Jurkat, Clone E6-1 (cell line): ENCODE data around the gene CELSR1.

Source experiments
- DNase-seq: peaks from one replicate; pipeline ENCODE4 v3.0.0-alpha.2; 2011; ENCODE audit warnings: low read depth, low spot score
- H3K4me3 ChIP-seq: 2 replicates; pipeline ENCODE4 v1.5.1; 2011; ENCODE audit warnings: mild to moderate bottlenecking, low read length, control low read depth, moderate library complexity

The CELSR1 gene

DNA sequence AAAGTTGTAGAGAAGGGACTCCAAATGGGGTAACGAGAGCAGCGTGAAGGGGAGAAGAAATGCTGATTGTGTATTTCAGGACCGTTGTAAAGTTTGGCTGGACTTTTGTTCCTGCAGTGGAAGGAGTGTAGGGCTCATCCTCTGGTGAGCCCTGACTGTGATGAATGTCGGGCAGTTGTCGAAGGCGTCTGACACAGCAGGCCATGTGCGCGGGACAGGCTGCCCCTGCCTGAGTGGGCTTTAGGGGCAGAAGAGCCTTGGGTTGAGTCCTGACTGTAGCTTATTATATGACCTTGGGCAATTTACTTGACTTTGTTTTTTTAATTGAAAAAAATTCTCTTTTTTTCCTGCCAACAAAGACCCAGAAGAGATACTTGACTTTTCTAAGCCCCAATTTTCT, 198.8 kb downstream of the CELSR1 start:
- DNase-seq = no peak
- no peak overlapping the region for H3K4me3 ChIP-seq

DNA sequence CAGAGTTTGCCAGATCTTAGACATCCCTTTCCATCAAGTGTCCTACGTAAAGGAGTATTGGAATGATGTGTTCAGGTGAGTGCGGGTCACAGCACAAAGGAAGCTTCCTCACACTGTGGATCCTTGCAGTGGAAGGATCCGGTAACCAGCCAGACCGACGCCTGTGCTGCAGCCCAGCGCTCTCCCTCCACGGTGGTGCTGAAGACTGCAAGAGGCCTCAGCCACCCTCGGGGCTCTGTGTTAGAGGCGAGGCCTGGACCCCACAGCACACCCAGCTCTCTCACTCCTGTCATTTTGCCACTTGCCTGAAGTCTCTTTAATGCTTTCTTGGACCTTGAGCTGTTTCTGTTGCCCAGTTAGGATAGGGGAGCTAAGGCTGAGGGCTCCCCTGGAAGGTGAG, 199.6 kb downstream of the CELSR1 start:
- H3K4me3 ChIP-seq = no peak overlapping the region
- no peak for DNase-seq

DNA sequence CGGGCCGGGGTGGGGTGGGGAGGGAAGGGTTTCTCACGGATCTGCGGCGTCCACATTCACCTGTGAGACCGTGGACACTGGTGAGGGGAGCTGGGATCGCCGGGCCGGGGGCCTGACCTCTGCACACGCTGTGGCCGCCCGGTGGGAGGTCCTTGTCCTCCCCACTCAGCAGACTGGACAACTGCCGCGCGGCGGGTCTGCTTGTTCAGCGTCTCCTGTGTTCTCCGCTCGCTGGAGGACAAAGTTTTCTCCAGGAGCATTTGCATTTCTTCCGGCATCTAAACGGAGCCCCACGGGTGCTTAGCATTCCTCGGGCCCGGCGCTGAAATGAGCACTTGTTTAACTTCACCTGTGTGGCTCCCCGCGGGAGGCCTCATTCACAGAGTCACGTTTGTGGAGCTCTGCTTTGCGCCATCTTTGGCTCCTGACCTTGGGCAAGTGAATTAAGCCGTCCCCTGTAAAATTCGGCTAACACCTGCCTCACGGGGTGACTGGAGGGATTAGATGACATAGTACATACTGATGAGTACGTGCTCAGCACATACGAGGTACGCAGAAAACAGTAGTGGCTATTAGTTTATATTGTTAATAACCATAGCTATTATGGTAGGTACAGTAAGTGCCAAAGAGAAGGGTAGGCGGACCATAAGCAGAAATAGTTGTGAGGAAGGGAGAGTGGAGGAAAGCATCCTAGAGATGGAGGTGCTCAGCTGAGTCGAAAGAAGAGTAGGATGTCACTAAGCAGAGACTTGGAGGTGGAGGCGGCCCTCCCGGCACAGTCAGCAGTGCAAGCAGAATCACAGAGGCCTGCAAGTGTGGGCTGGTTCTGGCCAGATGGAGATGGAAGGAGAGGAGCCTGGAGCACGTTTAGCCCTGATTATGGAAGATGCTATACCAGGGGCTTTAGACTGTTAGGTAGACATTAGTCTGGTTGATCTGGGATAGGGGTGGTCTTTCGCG, 201.0 kb downstream of the CELSR1 start:
- peak overlapping the region; percentile 89 for H3K4me3 ChIP-seq
- DNase-seq = no peak

DNA sequence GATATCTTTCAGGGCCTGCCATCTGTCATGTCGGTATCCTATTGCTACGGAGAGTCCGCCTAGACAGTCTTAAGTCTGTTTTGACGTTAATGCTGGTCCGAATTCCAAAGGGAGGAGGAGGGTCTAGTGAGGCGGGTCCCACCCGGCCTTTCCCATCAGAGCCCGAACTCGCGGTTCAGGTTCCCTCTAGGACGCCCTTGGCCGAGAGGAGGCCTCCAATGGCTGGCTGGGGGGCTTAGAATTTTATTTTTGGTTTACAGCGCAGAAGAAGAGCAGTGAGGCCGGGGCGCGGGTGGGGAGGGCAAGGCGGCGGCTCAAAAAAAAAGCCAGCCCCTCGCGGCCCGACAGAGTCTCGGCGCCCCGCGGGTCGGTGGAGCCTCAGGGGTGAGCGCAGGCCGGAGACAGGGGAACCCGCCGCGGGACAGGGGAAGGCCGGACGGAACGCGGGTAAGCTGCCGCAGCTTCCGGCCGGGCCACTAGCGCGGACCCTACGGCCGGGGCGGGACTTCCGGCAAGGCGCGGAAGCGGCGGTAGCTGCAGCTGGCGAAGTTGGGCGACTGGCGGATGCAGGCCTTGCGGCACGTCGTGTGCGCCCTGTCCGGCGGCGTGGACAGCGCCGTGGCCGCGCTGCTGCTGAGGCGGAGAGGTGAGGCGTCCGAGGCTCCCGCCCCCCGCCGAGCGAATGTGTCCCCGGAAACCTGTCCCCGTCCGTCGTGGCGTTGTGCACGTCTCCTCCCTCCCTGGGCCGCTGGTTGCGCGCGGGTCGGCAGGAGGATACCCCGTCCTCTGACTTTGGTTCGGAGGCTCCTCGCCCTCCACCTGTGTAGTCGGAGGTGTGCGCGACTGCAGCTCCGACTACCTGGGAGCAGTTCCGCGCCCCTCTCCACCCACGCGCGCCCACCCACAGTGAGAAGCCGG, 202.0 kb downstream of the CELSR1 start, which contains the start of gene TRMU:
TSS of gene TRMU (plus strand) at position 514 of the 918 bp plus-strand sequence. CDS start at position 565, 51 bp downstream.
- DNase-seq = peak; percentile 64
- H3K4me3 ChIP-seq = peak within 1 kb of the TSS; percentile 89

DNA sequence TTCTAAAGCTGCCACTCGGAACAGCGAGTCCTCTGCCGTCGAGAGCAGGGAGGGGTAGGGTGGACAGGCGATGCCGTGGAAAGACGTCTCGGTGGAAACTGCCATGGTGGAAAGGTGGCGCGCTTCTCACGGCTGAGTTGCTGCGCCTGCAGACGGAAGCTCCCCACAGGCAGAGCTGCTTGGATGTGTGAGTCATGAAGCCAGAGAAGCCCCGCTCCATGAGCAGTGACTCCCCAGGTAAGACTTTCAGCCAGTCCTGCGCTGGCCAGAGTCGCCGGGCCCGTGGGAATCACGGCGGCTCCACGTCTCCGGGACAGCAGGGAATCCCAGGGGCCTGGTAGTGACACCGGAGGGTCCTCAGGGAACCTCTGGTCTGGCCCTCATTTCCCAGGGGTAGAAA, 205.9 kb downstream of the CELSR1 start:
- DNase-seq = no peak
- H3K4me3 ChIP-seq = no peak overlapping the region

DNA sequence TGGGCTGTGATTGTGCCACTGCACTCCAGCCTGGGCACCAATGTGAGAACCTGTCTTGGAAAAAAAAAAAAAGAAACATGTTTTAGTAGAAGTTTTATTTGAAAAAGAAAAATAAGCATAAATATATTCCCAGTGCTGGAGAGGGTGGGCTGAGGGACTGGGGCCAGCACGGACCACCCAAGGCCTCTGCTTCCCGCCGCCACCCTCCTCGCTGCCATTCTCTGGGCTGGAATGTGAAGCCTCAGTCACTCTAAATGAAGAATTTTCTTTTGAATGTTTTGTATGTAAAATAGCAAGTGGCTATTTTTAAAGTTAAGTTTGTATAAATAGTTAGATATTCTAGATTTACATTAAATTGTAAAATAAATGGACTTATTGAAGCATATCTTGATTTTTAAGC, 207.0 kb downstream of the CELSR1 start:
- no peak for DNase-seq
- no peak overlapping the region for H3K4me3 ChIP-seq

DNA sequence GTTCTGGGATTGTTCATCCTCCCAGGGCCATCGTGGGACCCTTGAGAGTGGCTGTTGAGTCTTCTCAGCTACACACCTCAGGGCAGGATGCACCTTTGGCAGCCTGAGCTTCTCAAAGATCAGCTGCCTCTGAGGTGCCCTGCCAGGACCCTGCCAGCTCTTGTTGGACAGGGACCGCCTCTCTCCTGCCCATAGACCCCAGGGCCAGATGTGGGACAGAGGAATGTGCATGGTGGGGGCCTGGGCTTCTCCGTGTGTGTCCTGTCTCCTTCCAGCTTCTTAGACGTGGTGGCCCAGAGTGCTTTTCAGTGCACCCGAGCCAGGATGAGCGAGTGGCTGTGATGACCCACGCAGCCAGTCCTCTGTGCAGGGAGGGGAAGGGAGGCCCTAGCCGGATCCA, 207.8 kb downstream of the CELSR1 start:
- H3K4me3 ChIP-seq = no peak overlapping the region
- no peak for DNase-seq

DNA sequence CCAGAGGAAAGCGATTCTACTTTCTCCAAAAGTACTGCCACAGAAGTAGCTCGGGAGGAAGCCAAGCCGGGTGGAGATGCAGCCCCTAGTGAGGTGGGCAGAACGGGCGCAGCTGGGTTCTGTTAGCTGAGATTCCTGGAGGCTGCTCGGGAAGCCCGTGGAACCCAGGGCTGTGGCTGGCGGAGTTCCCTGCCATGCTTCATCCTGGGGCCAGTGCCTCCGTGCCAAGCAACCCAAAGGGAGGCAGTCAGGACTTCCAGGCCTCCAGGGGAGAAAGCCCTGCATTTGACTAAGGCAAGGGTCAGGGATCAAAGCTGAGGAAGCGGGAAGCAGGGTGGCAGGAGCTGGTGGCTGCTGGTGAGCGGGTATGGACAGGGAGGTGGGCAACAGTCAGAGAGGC, 208.6 kb downstream of the CELSR1 start:
- no peak for DNase-seq
- no peak overlapping the region for H3K4me3 ChIP-seq

DNA sequence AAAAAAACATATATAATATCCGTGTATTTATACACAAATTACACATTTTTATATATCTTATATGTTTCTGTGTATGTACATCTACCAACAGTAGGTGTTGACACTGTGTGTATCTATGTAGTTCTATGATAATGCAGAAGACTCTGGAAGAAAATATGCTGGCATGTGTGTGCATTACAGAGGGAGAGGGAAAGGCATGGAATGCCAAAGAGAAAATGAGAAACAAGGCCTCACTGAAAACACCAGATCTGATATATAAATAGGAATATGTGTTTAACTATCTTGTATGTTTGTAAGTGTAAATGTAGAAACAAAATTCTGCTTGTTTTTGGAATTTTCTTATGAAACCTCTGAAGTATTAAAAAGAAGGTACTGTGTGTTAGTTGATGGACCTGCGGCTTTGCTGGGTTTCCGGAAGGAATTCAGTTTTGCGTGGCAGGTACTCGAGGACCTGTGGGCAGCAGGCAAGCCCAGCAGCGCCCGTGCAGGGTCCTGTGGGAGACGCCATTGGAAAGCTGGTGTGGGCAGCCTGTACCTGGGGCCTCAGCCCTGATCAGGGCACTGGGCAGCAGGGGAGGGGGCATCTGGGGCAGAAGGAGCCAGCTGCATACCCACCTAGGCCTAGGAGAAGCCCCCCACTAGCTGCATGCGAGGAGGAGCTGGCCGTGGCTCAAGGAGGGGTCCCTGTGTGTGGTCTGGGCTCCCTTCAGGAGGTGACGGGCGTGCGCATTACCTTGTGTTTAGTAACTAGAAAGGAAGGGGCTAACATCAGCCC, 209.5 kb downstream of the CELSR1 start:
- DNase-seq = no peak

DNA sequence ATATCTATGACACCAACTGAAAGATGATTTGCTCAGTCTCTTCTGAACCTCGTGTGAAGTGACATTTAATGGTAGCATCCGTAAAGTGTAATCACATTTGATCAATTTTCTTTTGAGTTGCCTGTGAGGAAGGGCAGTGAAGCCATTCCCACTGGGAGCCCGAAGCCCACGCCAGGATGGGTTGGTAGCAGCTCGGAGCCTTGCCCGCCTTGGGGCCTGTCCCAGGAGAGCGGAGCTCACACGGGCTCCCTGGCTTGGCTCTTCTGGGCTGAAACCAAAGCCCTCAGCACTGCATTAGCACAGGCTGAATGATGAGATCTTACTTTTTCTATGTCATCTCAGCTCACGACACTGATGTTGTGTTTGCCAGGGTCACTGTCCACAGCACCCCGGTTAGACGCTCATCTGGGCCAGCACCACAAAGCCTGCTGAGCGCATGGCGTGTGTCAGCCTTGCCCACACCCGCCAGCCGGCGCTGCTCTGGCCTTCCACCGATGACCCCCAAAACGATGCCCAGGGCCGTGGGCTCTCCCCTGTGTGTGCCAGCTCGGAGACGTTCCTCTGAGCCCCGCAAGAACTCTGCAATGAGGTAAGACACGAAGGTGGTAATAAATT, 211.2 kb downstream of the CELSR1 start:
- DNase-seq = no peak
- no peak overlapping the region for H3K4me3 ChIP-seq

More for the DNA sequence above, 209.5 kb downstream of the CELSR1 start:
- H3K4me3 ChIP-seq = no peak overlapping the region

DNA sequence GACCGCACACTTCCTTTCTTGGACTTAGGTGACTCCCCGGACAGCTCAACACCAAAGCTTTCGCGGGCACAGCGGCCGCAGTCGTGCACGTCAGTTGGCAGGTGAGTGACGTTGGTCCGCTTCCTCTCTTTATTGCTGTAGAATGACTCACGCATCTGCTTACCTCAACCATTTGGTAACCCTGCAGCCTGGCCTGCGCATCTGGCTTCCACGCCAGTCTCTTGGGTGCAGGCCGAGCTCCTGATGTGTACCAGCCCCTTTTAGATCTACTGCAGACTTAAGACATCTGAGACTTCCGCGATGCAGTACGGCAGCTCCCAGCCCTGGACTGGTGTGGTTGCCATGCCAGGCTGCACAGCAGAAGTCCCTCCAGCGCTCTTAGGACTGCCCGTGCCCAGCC, 214.3 kb downstream of the CELSR1 start:
- no peak for DNase-seq
- no peak overlapping the region for H3K4me3 ChIP-seq

DNA sequence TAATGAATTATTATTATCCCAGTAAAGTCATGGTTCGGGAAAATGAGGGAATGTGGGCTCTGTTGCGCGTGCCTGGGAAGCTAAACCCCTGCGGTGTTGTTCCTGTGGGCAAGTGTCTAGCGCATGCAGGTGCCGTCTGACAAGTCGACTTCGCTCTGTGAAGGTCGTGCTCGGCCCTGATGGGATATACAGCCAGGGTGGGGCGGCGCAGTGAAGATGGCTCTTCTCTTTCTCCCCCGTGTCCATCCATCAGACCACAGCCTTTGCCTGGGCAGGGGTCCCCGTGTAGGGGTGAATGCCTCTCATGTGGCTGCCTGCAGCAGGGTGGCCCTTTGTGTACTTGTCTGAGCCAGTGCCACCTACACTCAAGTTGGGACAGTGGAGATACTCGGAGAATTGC, 214.7 kb downstream of the CELSR1 start:
- no peak overlapping the region for H3K4me3 ChIP-seq
- no peak for DNase-seq

DNA sequence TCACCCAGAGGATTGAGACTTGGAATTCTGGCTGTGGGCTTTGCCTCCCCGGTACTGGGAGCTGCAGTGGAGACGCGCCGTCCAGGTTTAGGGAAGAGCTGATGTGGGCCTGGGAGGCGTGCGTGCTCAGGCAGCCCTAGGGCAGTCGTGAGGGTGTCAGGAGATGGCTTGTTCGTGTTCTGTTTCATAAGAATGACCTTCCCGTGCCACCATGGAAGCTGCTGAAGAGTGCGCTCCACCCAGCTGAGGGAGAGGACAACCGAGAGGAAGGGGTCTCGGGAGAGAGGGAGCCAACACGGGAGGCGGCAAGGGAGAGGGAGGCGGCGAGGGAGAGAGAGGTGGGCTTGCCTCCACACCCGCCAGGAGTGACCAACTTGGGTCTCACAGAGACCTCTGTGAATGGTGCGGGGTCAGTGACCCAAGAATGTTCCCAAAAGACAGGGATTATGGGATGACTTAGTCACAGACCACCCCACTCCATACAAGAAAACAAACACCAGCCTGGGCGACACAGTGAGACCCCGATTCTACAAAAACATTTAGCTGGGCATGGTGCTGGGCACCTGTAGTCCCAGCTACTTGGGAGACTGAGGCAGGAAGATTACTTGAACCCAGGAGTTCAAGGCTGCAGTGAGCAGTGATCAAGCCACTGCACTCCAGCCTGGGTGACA, 216.6 kb downstream of the CELSR1 start:
- no peak for DNase-seq

DNA sequence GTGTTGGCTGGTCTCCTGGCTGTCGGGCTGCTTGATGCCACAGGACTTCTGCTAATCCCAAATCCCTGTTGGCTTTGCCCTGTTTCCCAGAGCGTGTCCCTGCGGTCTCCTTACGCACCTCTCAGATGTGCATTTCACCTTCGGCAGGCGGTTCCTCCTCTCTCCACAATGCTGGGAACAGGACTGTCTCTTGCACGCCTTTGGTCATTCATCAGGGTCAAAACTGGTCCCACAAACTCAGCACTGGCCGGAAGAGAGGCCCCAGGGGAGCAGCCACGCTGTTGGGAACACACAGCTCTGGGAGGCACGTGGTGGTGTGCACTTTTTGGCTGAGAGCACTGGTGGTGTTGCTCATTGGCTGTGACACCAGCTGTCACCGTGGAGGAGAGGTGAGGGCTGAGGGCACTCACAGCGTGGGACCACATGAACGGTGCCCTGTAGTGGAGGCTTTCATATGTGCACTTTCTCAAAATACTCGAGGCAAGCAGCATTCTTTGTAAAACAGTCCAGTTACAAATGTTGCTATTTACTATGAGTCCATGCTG, 217.2 kb downstream of the CELSR1 start:
- H3K4me3 ChIP-seq = no peak overlapping the region
- DNase-seq = no peak

More for the DNA sequence above, 216.6 kb downstream of the CELSR1 start:
- H3K4me3 ChIP-seq = no peak overlapping the region

DNA sequence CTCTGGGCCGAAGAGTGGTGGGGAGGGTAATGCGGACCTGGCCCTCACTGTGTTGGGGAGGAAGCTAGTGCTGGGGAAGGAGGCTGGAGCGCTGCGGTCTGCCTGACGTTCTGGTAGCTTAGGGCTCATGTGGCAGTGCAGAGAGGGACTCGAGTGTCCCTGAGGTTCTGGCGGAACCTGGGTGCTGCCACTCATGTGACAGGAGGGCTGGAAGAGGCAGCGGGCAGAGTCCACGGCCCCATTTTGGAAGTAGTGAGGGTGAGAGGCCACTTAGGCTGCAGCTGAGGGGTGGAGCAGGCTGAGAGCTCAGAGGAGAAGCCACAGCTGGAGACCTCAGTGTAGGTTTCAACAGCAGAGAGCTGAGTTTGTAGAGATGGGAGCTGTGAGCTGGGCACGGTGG, 218.1 kb downstream of the CELSR1 start:
- no peak for DNase-seq
- no peak overlapping the region for H3K4me3 ChIP-seq

DNA sequence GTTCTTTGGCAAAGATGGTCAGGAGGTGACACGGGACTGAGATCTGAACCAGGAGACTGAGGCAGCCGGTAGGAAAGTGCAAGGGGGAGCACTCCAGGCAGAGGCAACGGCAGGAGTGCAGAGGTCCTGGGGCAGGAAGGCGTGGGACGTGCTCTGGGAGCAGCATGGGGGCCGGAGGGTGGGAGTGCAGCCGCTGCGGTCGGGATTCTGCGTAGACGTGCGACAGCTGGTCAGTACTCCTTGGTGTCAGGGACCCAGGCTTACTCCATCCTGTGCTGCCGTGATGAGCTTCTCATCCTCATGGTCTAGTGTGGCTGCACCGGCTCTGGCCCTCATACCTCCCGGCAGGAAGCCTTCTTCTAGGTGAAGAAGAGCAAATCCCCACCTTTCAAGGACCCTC, 218.8 kb downstream of the CELSR1 start:
- H3K4me3 ChIP-seq = no peak overlapping the region
- no peak for DNase-seq

DNA sequence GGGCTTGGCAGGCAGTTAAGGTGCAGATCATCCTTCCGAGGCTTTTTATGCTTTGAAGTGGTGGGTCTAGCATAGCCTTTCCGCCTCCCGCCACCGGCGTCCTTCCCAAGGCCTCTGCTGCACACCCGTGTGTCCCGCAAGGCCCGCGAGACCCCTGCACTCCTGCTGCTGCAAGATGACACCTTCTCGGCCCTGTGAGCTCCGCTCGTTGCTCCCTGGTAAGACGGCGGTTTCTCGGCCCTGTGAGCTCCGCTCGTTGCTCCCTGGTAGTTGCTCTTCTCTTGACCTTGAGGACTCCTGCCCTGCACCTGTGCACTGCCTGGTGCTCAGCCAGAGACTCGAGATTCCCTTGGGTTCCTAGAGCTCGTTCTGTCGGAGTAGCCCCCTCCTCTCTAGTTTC, 219.8 kb downstream of the CELSR1 start:
- no peak overlapping the region for H3K4me3 ChIP-seq
- no peak for DNase-seq

DNA sequence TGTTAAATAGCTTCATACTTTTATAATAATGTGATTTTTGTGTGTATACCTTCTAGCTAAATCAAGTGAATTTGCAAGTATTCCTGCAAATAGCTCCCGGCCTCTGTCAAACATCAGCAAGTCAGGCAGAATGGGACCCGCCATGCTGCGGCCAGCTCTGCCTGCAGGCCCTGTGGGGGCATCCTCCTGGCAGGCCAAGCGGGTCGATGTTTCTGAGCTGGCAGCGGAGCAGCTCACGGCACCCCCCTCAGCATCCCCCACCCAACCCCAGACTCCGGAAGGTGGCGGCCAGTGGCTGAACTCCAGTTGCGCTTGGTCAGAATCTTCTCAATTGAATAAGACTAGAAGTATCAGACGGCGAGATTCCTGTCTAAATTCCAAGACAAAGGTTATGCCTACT, 221.4 kb downstream of the CELSR1 start:
- H3K4me3 ChIP-seq = no peak overlapping the region
- DNase-seq = no peak
